ENCODE data around the gene RORC.

The RORC gene

DNA sequence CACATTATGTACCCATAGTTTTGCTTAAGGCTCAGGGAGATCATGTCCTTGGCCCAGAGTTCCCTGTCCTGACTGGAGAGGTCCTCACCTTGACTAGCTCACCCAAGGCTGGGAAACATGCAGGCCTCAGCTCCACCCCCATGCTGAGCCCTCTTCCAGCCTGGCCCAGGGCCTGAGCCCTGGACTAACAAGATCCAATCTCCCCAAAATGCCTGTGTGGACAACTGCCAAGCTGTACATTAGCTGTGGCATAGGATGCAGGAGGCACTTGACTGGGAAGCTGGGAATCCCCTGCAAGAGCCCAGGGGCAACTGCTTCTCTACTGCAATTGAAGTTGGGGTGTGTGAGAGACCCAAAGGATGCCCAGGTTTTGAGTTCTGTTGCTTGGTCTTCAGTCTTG is 28.4 kb downstream of the RORC start:
- TF ChIP-seq, protein P1, sequence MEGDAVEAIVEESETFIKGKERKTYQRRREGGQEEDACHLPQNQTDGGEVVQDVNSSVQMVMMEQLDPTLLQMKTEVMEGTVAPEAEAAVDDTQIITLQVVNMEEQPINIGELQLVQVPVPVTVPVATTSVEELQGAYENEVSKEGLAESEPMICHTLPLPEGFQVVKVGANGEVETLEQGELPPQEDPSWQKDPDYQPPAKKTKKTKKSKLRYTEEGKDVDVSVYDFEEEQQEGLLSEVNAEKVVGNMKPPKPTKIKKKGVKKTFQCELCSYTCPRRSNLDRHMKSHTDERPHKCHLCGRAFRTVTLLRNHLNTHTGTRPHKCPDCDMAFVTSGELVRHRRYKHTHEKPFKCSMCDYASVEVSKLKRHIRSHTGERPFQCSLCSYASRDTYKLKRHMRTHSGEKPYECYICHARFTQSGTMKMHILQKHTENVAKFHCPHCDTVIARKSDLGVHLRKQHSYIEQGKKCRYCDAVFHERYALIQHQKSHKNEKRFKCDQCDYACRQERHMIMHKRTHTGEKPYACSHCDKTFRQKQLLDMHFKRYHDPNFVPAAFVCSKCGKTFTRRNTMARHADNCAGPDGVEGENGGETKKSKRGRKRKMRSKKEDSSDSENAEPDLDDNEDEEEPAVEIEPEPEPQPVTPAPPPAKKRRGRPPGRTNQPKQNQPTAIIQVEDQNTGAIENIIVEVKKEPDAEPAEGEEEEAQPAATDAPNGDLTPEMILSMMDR (IDR thresholded peaks at IDR 0.05; ENCODE audit: control insufficient read depth, insufficient read depth, low read depth, low read length, missing control alignments), result no peak
- no peak for DNase-seq (ENCODE audit: low read depth)

GRCh38 chr1:151802372-151802771 is 29.2 kb downstream of the RORC start:
- TF ChIP-seq, protein P1 (IDR thresholded peaks at IDR 0.05; ENCODE audit: control insufficient read depth, insufficient read depth, low read depth, low read length, missing control alignments), result no peak
- DNase-seq (ENCODE audit: low read depth), result no peak
- no peak overlapping the region for H3K4me3 ChIP-seq (ENCODE audit: control insufficient read depth, low read depth, low read length)

More for the DNA sequence above, 28.4 kb downstream of the RORC start:
- no peak overlapping the region for H3K4me3 ChIP-seq (ENCODE audit: control insufficient read depth, low read depth, low read length)

DNA sequence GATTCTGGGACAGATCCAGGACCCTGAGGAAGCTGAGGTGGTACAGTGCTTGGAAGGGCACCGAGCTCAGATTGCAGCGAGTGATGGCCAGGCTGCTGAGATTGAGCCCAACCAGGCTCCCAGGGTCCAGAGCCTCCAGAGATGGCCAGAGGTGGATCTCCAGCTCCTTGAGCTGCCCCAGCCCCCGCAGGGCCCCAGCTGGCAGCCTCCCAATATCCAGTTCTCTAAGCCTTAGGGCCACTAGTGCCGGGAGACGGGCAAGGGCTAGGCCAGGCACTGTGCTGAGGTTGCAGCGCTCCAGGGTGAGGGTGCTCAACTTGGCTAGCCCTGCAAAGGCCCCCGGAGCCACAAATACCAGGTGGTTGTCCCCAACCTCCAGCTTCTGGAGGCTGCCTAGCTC is 29.8 kb downstream of the RORC start:
- TF ChIP-seq, protein P1 (IDR thresholded peaks at IDR 0.05; ENCODE audit: control insufficient read depth, insufficient read depth, low read depth, low read length, missing control alignments), result no peak
- H3K4me3 ChIP-seq (ENCODE audit: control insufficient read depth, low read depth, low read length), result no peak overlapping the region
- no peak for DNase-seq (ENCODE audit: low read depth)

DNA sequence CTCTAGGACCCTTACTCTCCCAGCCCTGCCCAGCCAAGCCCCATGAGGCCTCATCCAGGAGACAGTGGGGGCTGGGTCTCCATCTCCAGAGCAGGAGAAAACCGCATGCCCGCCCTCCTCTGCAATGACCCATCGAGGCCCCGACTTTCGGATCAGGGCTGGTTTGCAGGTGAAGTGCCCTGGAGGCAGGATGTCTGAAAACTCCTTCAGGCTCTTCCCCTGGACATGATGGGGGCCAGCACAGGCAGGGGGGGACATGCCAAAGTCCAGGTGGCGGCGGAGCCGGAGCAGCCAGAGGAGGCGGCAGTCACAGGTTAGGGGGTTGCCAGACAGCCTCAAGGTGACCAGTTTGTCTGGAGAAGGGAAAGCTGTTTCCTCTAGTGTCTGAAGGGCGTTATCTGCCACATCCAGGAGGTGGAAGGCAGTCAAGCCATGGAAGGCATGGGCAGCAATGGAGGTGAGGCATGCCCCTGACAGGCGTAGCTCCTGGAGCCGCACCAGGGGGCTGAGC is 30.2 kb downstream of the RORC start:
- DNase-seq (ENCODE audit: low read depth), result no peak
- TF ChIP-seq, protein P1 (IDR thresholded peaks at IDR 0.05; ENCODE audit: control insufficient read depth, insufficient read depth, low read depth, low read length, missing control alignments), result no peak
- no peak overlapping the region for H3K4me3 ChIP-seq (ENCODE audit: control insufficient read depth, low read depth, low read length)

DNA sequence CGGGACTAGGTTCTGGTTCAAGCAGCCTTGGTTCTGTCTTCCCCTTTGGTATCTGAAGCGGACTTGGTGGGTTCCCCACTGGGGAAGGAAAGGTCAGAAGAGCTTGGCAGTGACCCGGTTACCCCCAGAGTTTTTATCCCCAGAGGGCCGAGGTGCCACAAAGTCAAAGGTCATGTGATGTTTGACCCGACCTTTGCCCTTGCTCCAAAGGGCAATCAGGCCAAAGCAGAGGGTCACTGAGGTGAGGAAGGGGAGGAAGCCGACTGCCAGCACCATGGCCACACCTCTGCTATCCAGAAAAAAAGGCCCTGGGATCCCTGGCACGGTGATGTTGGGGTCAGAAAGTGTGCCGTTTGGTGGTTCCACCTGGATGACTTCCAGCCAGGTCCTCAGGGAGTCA is 30.8 kb downstream of the RORC start:
- no peak for DNase-seq (ENCODE audit: low read depth)
- no peak overlapping the region for H3K4me3 ChIP-seq (ENCODE audit: control insufficient read depth, low read depth, low read length)
- TF ChIP-seq, protein P1 (IDR thresholded peaks at IDR 0.05; ENCODE audit: control insufficient read depth, insufficient read depth, low read depth, low read length, missing control alignments), result no peak

DNA sequence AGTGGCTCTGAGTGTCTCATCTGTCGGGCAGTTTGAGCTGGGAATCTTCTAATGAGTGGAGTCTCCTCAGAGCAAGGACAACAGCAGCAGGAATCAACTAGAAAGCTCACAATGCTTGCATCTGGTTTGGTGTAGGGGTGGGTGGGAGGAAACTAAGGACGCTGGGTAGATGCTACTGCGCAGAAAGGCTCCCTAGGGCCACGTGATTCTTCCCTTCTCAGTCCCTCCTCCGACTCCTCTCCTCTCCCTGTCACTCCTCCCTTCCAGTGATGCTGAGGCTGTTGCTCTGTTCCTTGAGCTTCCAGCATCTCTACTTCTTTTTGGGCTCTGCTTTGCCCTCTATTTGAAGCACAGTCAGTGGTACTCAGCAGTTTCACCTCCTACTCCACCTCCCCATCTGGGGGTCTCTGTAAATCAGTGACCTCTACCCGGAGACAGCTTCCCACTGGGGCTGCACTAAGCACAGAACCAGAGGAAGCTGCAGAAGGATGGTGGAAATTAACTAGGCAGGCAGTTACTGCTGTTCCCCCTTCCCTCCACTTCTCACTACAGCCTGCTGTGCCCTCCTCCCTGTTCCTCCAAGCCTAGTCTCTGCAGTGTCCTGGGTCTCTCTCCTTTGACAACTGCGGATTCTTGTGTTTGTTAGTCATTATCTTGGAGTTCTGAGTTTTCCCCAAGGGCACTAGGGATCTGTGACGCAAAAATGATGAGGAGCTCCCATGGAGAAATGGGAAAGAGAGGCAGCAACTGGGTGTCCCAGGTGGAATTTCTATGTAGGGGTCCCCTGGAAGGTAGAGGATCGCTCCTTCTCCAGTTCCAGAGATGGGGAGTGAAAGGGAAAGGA is 32.2 kb downstream of the RORC start:
- H3K4me3 ChIP-seq (ENCODE audit: control insufficient read depth, low read depth, low read length), result no peak overlapping the region
- DNase-seq (ENCODE audit: low read depth), result no peak
- TF ChIP-seq, protein P1 (IDR thresholded peaks at IDR 0.05; ENCODE audit: control insufficient read depth, insufficient read depth, low read depth, low read length, missing control alignments), result no peak

Data from AG09309 (cell line).